DOHH2 (cell line): ENCODE results near the gene BTG2.

Experiments used
- H3F3A ChIP-seq: fragments of 200-600 bp; sonication (generic), shearing (Covaris generic); 2 replicates; pipeline ENCODE4 v1.6.0; 2016; ENCODE audit warnings: antibody characterized with exemption, mild to moderate bottlenecking; ENCODE audit not compliant: control insufficient read depth, insufficient read depth
- H3K27ac ChIP-seq: fragments of 200-600 bp; sonication (generic); 2 replicates; pipeline ENCODE4 v1.5.1; 2014; ENCODE audit warnings: low read depth, mild to moderate bottlenecking, low read length, moderate library complexity
- H3K27me3 ChIP-seq: fragments of 200-600 bp; sonication (generic); 2 replicates; pipeline ENCODE4 v1.6.1; 2014; ENCODE audit warnings: mild to moderate bottlenecking, low read length, mixed read lengths; ENCODE audit not compliant: control insufficient read depth
- H3K36me3 ChIP-seq: fragments of 200-600 bp; sonication (generic); 2 replicates; pipeline ENCODE4 v1.6.1; 2014; ENCODE audit warnings: mild to moderate bottlenecking, low read length, moderate library complexity, mixed read lengths; ENCODE audit not compliant: control insufficient read depth
- H3K4me1 ChIP-seq: fragments of 200-600 bp; sonication (generic); 2 replicates; pipeline ENCODE4 v1.6.1; 2014; ENCODE audit warnings: mild to moderate bottlenecking, low read length, mixed read lengths; ENCODE audit not compliant: control insufficient read depth
- H3K4me2 ChIP-seq: fragments of 200-600 bp; sonication (generic); 2 replicates; pipeline ENCODE4 v1.6.0; 2014; ENCODE audit warnings: mild to moderate bottlenecking, low read length, moderate library complexity
- H3K4me3 ChIP-seq: fragments of 200-600 bp; sonication (generic); 2 replicates; pipeline ENCODE4 v1.5.1; 2014; ENCODE audit warnings: mild to moderate bottlenecking, low read length, mixed read lengths
- H3K79me2 ChIP-seq: fragments of 200-600 bp; sonication (generic); 2 replicates; pipeline ENCODE4 v1.6.1; 2014; ENCODE audit warnings: mild to moderate bottlenecking, low read length, mixed read lengths; ENCODE audit not compliant: control insufficient read depth
- H3K9me2 ChIP-seq: fragments of 200-600 bp; sonication (generic); replicated peaks from 2 replicates; pipeline ENCODE4 v1.6.1; 2014; ENCODE audit warnings: mild to moderate bottlenecking, low read length, mixed read lengths; ENCODE audit not compliant: control insufficient read depth
- H3K9me3 ChIP-seq: fragments of 200-600 bp; sonication (generic); 2 replicates; pipeline ENCODE4 v1.6.1; 2014; ENCODE audit warnings: antibody characterized with exemption, low read length, mixed read lengths; ENCODE audit not compliant: control insufficient read depth, insufficient read depth
- H4K20me1 ChIP-seq: fragments of 200-600 bp; sonication (generic); 2 replicates; pipeline ENCODE4 v1.6.0; 2014; ENCODE audit warnings: low read depth, mild to moderate bottlenecking, antibody characterized with exemption, low read length, moderate library complexity; ENCODE audit not compliant: control insufficient read depth, insufficient read depth
- EZH2phosphoT487 ChIP-seq: fragments of 200-600 bp; sonication (generic); IDR thresholded peaks from 2 replicates; pipeline ENCODE4 v1.6.1; 2017; ENCODE audit warnings: borderline replicate concordance, mild to moderate bottlenecking, antibody characterized with exemption, low read length, moderate library complexity, mixed read lengths
- TF ChIP-seq, protein P1 (sequence below): fragments of 200-600 bp; sonication (generic); IDR thresholded peaks from one replicate; pipeline ENCODE4 v1.5.1; 2014; ENCODE audit warnings: antibody characterized with exemption, mild to moderate bottlenecking, low read depth, low read length; ENCODE audit not compliant: poor library complexity, severe bottlenecking

BTG2 gene

DNA sequence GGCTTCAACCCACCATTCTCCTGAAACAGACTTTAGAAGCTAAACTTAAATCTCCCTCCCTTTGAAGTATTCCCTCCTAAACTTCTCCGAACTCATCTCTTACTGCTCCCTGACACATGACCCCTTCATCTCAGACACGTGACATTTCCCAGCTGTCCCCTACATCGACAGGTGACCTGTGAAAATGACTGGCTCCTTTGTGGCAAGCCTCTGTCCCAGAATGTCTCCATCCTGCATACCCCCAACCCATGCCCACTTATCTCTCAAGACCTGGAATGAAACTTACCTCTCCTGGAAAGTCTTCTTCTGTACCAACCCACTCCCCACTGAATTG is 41.4 kb downstream of the BTG2 start:
- H3K4me2 ChIP-seq = no peak overlapping the region
- no peak overlapping the region for H3K4me3 ChIP-seq
- H4K20me1 ChIP-seq = no peaks in the 10 kb centered on the region
- peaks cover 14% of the 10 kb centered on the region for H3K4me1 ChIP-seq
- H3K9me2 ChIP-seq = no peaks in the 10 kb centered on the region
- H3K27ac ChIP-seq = no peak overlapping the region
- H3K36me3 ChIP-seq = no peaks in the 10 kb centered on the region
- TF ChIP-seq, protein P1, sequence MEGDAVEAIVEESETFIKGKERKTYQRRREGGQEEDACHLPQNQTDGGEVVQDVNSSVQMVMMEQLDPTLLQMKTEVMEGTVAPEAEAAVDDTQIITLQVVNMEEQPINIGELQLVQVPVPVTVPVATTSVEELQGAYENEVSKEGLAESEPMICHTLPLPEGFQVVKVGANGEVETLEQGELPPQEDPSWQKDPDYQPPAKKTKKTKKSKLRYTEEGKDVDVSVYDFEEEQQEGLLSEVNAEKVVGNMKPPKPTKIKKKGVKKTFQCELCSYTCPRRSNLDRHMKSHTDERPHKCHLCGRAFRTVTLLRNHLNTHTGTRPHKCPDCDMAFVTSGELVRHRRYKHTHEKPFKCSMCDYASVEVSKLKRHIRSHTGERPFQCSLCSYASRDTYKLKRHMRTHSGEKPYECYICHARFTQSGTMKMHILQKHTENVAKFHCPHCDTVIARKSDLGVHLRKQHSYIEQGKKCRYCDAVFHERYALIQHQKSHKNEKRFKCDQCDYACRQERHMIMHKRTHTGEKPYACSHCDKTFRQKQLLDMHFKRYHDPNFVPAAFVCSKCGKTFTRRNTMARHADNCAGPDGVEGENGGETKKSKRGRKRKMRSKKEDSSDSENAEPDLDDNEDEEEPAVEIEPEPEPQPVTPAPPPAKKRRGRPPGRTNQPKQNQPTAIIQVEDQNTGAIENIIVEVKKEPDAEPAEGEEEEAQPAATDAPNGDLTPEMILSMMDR = no peak
- TF ChIP-seq EZH2phosphoT487 = no peak
- no peaks in the 10 kb centered on the region for H3F3A ChIP-seq
- no peaks in the 10 kb centered on the region for H3K79me2 ChIP-seq
- no peaks in the 10 kb centered on the region for H3K9me3 ChIP-seq
- H3K27me3 ChIP-seq = peaks cover 38% of the 10 kb centered on the region

DNA sequence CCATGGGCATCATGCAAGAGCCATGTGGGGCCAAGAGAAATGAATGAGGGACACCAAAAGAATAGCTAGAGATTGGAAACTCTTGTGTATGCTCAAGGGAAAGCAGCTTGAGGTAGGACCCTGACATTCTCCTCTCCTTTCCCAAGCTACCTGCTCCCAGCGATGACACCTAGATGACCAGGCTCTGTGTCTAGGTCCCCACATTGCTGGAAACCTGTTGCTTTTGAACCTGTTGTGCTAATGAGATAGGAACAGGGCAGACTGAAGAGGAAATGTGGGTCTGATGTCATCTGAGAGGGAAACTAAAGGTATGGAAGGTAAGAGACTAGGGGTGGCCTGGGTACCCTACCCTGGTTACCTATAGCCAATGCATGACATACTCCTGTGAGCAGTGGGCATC is 43.8 kb downstream of the BTG2 start:
- no peak overlapping the region for H3K4me2 ChIP-seq
- H3F3A ChIP-seq = no peaks in the 10 kb centered on the region
- H3K36me3 ChIP-seq = no peaks in the 10 kb centered on the region
- no peaks in the 10 kb centered on the region for H3K9me2 ChIP-seq
- no peak overlapping the region for H3K27ac ChIP-seq
- no peaks in the 10 kb centered on the region for H3K9me3 ChIP-seq
- no peaks in the 10 kb centered on the region for H3K79me2 ChIP-seq
- H3K4me1 ChIP-seq = peaks cover 10% of the 10 kb centered on the region
- no peak for TF ChIP-seq EZH2phosphoT487
- TF ChIP-seq, protein P1 = no peak
- H3K4me3 ChIP-seq = no peak overlapping the region
- peaks cover 27% of the 10 kb centered on the region for H3K27me3 ChIP-seq
- H4K20me1 ChIP-seq = no peaks in the 10 kb centered on the region

DNA sequence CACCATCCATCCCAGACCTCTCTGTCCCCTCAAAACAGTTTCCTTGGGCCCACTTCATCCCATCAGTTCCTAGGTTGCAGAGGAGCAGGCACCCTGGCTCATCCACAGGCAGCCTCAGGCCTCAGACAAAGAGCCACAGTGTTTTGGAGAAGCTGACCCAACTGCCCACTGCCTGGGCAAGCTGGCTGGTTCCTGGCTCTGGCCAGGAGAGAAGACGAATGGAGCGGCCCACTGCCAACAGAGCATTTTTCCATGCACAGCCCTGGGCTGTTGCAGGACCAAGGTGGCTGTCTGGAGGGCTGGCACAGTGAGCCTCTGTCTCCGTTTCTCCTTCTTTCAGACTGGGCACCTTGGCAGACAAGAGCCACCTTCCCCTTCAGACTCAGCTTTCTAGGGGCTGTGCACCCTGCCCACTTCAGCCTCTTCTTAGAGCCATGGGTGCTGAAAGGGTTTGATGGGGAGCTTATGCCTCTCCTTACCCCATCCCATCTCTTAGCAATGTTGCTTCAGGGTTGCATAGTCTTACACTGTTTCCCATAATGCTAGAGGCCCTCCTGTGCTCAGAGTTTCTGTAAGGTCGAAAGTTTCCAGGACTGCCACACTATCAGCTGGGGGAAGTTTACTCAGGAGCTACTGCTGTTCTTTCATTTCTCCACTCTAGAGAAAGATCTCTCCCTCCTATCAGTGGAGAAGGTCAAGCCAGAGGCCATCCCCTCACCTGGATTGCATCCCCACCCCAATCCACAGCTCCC is 44.6 kb downstream of the BTG2 start:
- Histone ChIP-seq H3K4me1 (peaks cover 10% of the 10 kb centered on the region), H3F3A (no peaks in the 10 kb centered on the region), H3K79me2 (no peaks in the 10 kb centered on the region), H4K20me1 (no peaks in the 10 kb centered on the region), H3K4me3 (no peak overlapping the region), H3K27ac (no peak overlapping the region), H3K9me2 (no peaks in the 10 kb centered on the region), H3K36me3 (no peaks in the 10 kb centered on the region), H3K9me3 (no peaks in the 10 kb centered on the region), H3K27me3 (peaks cover 28% of the 10 kb centered on the region), H3K4me2 (no peak overlapping the region)
- TF ChIP-seq EZH2phosphoT487 = no peak
- TF ChIP-seq, protein P1 = no peak
